GM12878 (cell line): ENCODE measurements around the gene SAMD3. TPM values are rescaled to one million over a fixed set of nuclear protein-coding genes. Genes with fewer than 3 reads are reported as not detected.
"Not testable (repeated sequence)": the region's sequence is repeated elsewhere in the genome, so short reads cannot be mapped to it uniquely, and the experiment has no call there.

Source experiments
- ATAC-seq: fragments of 200-7000 bp; cut with Tn5 transposase; 3 replicates; pipeline ENCODE4 v1.9.1; 2020; ENCODE audit warnings: mild to moderate bottlenecking, moderate library complexity
- BruUV-seq: library from RNA; stranded (reverse); fragments of 400-500 nt; replicated peaks from 2 replicates; lab custom pipeline; 2021; lab: Mats Ljungman, UMichigan
- CTCF ChIA-PET: fragments of 300-600 bp; sonication (Branson Sonifier 250); formaldehyde crosslinking; extraction: SDS; loops from one replicate; lab custom pipeline; 2021; ENCODE audit warnings: inconsistent platforms; lab: Yijun Ruan, JAX
- POLR2A ChIA-PET: fragments of 350-600 bp; formaldehyde crosslinking; extraction: SDS; loops from one replicate; lab custom pipeline; 2021; ENCODE audit warnings: inconsistent platforms; lab: Charles Lee
- RAD21 ChIA-PET: fragments of 300-600 bp; sonication (Branson Sonifier 250); formaldehyde crosslinking; loops from one replicate; lab custom pipeline; 2023; ENCODE audit warnings: antibody characterized with exemption; ENCODE audit not compliant: unreplicated experiment; lab: Charles Lee
- SMC1A ChIA-PET: fragments of 300-600 bp; sonication (Branson Sonifier 250); formaldehyde crosslinking; loops from one replicate; lab custom pipeline; 2023; ENCODE audit not compliant: unreplicated experiment, uncharacterized antibody; lab: Charles Lee
- DNase-seq: peaks from one replicate; pipeline ENCODE4 v3.0.0-alpha.2; 2011; ENCODE audit warnings: low read depth, low spot score
- FAIRE-seq: peaks from 3 replicates; lab custom pipeline; 2011; peaks lifted over from hg19 to GRCh38; lab: Jason Lieb, UNC
- H2AFZ ChIP-seq: 2 replicates; pipeline ENCODE4 v1.6.0; 2011; ENCODE audit warnings: low read depth, low read length, control low read depth; ENCODE audit not compliant: control insufficient read depth
- H3K27ac ChIP-seq: 2 replicates; pipeline ENCODE4 v1.5.1; 2011; ENCODE audit warnings: control low read depth; ENCODE audit not compliant: control insufficient read depth, insufficient read depth
- H3K27me3 ChIP-seq, 2 experiments: replicated peaks in 1 of 2; 2 replicates each; pipeline versions ENCODE4 v1.6.0 to v1.6.1; 2011; ENCODE audit warnings: low read length in 1 of 2; ENCODE audit not compliant: control insufficient read depth in 2 of 2, insufficient read depth in 2 of 2
- H3K36me3 ChIP-seq, 2 experiments: 2 replicates each; pipeline ENCODE4 v1.5.1; 2011; ENCODE audit warnings: low read length in 1 of 2; ENCODE audit not compliant: control insufficient read depth in 2 of 2, insufficient read depth in 2 of 2
- H3K4me1 ChIP-seq: 2 replicates; pipeline ENCODE4 v1.6.1; 2011; ENCODE audit warnings: mild to moderate bottlenecking, low read length, moderate library complexity, mixed read lengths; ENCODE audit not compliant: control insufficient read depth, insufficient read depth
- H3K4me2 ChIP-seq: 2 replicates; pipeline ENCODE4 v1.6.0; 2011; ENCODE audit warnings: control low read depth; ENCODE audit not compliant: control insufficient read depth, insufficient read depth
- H3K4me3 ChIP-seq: fragments of 200-600 bp; sonication (generic); 2 replicates; pipeline ENCODE4 v1.5.1; 2016
- H3K79me2 ChIP-seq: 2 replicates; pipeline ENCODE4 v1.6.0; 2011; ENCODE audit warnings: low read length; ENCODE audit not compliant: control insufficient read depth, insufficient read depth
- H3K9ac ChIP-seq: 2 replicates; pipeline ENCODE4 v1.8.0; 2011; ENCODE audit warnings: low read length, control low read depth, mixed read lengths; ENCODE audit not compliant: control insufficient read depth, insufficient read depth
- H3K9me3 ChIP-seq: replicated peaks from 3 replicates; pipeline ENCODE4 v1.5.1; 2011; ENCODE audit warnings: mild to moderate bottlenecking, low read length; ENCODE audit not compliant: control insufficient read depth, insufficient read depth
- H4K20me1 ChIP-seq: 2 replicates; pipeline ENCODE4 v1.6.0; 2011; ENCODE audit not compliant: control insufficient read depth, insufficient read depth
- EGR1 ChIP-seq, 2 experiments: IDR thresholded peaks; 1 replicate in 1 of 2; 2 replicates in 1 of 2; pipeline ENCODE4 v1.6.1; 2011 to 2012; ENCODE audit warnings: low read depth in 2 of 2, low read length in 2 of 2, borderline replicate concordance in 1 of 2, mild to moderate bottlenecking in 1 of 2, moderate library complexity in 1 of 2
- ESRRA ChIP-seq: IDR thresholded peaks from 2 replicates; pipeline ENCODE4 v1.6.1; 2012; ENCODE audit warnings: mild to moderate bottlenecking, low read length, improper control_type of control experiment
- HDAC6 ChIP-seq: fragments of 200-600 bp; sonication (generic); IDR thresholded peaks from one replicate; pipeline ENCODE4 v1.8.0; 2017; ENCODE audit warnings: antibody characterized with exemption; ENCODE audit not compliant: unreplicated experiment
- MTA2 ChIP-seq: fragments of 450-650 bp; IDR thresholded peaks from 2 replicates; pipeline ENCODE4 v1.6.1; 2016; ENCODE audit warnings: low read depth, mild to moderate bottlenecking, moderate library complexity
- PML ChIP-seq: IDR thresholded peaks from 2 replicates; pipeline ENCODE4 v1.6.1; 2012; ENCODE audit warnings: low read length, inconsistent platforms
- RB1 ChIP-seq: fragments of 450-650 bp; formaldehyde crosslinking; IDR thresholded peaks from 2 replicates; pipeline ENCODE4 v1.6.1; 2017; ENCODE audit warnings: mild to moderate bottlenecking, borderline replicate concordance
- RUNX3 ChIP-seq: IDR thresholded peaks from 2 replicates; pipeline ENCODE4 v1.6.1; 2012; ENCODE audit warnings: low read length, inconsistent platforms
- ZBTB40 ChIP-seq: fragments of 450-650 bp; IDR thresholded peaks from 2 replicates; pipeline ENCODE4 v1.6.1; 2016; ENCODE audit warnings: mild to moderate bottlenecking, moderate library complexity, borderline replicate concordance
- WGBS: methylation state at CpG from one replicate; pipeline ENCODE4 v1.1.6; 2016; ENCODE audit warnings: low lambda C conversion rate; ENCODE audit not compliant: insufficient replicate concordance, insufficient coverage; ENCODE audit errors: missing lambda C conversion rate; 5-methylcytosine and 5-hydroxymethylcytosine counted together
- in situ Hi-C: fragments of 300-500 bp; cut with MboI; formaldehyde crosslinking; loops from 9 replicates; pipeline ENCODE4 v1.14.3; 2018; ENCODE audit warnings: mixed read lengths
- intact Hi-C: fragments of 100-400 bp; cut with micrococcal nuclease; formaldehyde crosslinking; loops from one replicate; pipeline ENCODE4 v1.14.2; 2022; ENCODE audit not compliant: unreplicated experiment
- polyA plus RNA-seq, 11 experiments: library from polyadenylated mRNA; depleted of rRNA in 4 of 11; unstranded in 6 of 11; stranded (reverse) in 5 of 11; fragments of >200 nt; fragmentation: Nextera tagmentation in 4 of 11; fragmentation: Illumina TruSeq in 1 of 11; extraction: Ambion mirVana in 4 of 11; extraction: Trizol in 1 of 11; gene quantifications; 1 replicate in 1 of 11; 2 replicates in 10 of 11; pipeline versions ENCODE4 v1.2.1 to v1.2.3, GENCODE V29; 2011 to 2016; ENCODE audit warnings: inconsistent platforms in 2 of 11, missing spikeins in 2 of 11, low read depth in 1 of 11
- total RNA-seq, 4 experiments: library from RNA; depleted of rRNA in 3 of 4; stranded (reverse); fragments of >200 nt in 3 of 4; fragmentation: Illumina TruSeq in 1 of 4; extraction: Trizol in 1 of 4; gene quantifications; 2 replicates each; pipeline versions ENCODE4 v1.2.1 to v1.2.3, GENCODE V29; 2013 to 2021

SAMD3 gene
- total and polyA plus RNA-seq, 10 of the 15 experiments (the other 5 are each of a cell fraction or from before 2014, with no cell fraction given) = 0.04 to 2.3 (median 0.39) TPM; not detected in 2

- H3K4me3 ChIP-seq = no peak overlapping the region
- WGBS = 85% methylated on average over 8 of the region's 8 CpGs
- ChIA-PET POLR2A (interaction anchor here (1.2 kb wide), 1 partner anchor 35 kb away, joined by 3 read pairs; no protein-coding TSS in a partner anchor), RAD21 (no interaction called here), CTCF (interaction anchor here (3.3 to 3.5 kb wide), 2 partner anchors 11 to 131 kb away, joined by 10 to 13 read pairs; no protein-coding TSS in a partner anchor), SMC1A (no interaction called here)
- ATAC-seq = no peak
- no peaks in the 10 kb centered on the region for H3K36me3 ChIP-seq
- no peak overlapping the region for H3K4me2 ChIP-seq
- H3K4me1 ChIP-seq = no peaks in the 10 kb centered on the region
- H4K20me1 ChIP-seq = no peaks in the 10 kb centered on the region
- H3K9me3 ChIP-seq = no peaks in the 10 kb centered on the region
- H3K79me2 ChIP-seq = no peaks in the 10 kb centered on the region
- H3K27ac ChIP-seq = no peak overlapping the region
- H3K9ac ChIP-seq = no peak overlapping the region
- TF ChIP-seq EGR1 (IDR thresholded peaks at IDR 0.05; ENCODE audit: borderline replicate concordance in 1 of 2, low read depth in 2 of 2, low read length in 2 of 2) = no peak
- no peak for TF ChIP-seq MTA2
- TF ChIP-seq ESRRA = no peak
- TF ChIP-seq RB1 = no peak
- no peak for TF ChIP-seq ZBTB40
- no peak for TF ChIP-seq RUNX3
- no peak for TF ChIP-seq PML
- TF ChIP-seq HDAC6 = no peak
- BruUV-seq = no TSS peak
- no peaks in the 10 kb centered on the region for H3K27me3 ChIP-seq
- DNase-seq = no peak
- no peak for FAIRE-seq
- in situ Hi-C loops = no loop called here
- no peak overlapping the region for H2AFZ ChIP-seq
- intact Hi-C loops = no loop called here
Measured at GRCh38 chr6:130150906-130151305, 71.8 kb downstream of the SAMD3 start.

- H3K9ac ChIP-seq, H3K36me3 ChIP-seq, H3K4me1 ChIP-seq, RAD21 ChIA-PET, FAIRE-seq, BruUV-seq, H3K79me2 ChIP-seq, POLR2A ChIA-PET, H3K4me2 ChIP-seq, H2AFZ ChIP-seq, H4K20me1 ChIP-seq, DNase-seq, H3K9me3 ChIP-seq, H3K27ac ChIP-seq, ATAC-seq, in situ Hi-C loops, H3K4me3 ChIP-seq, H3K27me3 ChIP-seq: not testable (repeated sequence)
- ChIA-PET CTCF (interaction anchor here (0.9 to 3.5 kb wide), 4 partner anchors 13 to 133 kb away, joined by 3 to 13 read pairs (median 7); no protein-coding TSS in a partner anchor), SMC1A (interaction anchor here (0.6 to 1.3 kb wide), 6 partner anchors 9 to 147 kb away, joined by 3 read pairs; no protein-coding TSS in a partner anchor)
- 98% methylated on average over 2 of the region's 2 CpGs for WGBS
- intact Hi-C loops = loop anchor here (5.0 kb wide), 1 partner anchor 143 kb away; no protein-coding TSS in a partner anchor
Measured at GRCh38 chr6:130149016-130149415, 73.7 kb downstream of the SAMD3 start.
